Measurements from ENCODE around the gene ZNF726.
"Not testable (repeated sequence)": the region's sequence is repeated elsewhere in the genome, so short reads cannot be mapped to it uniquely, and the experiment has no call there.

The ZNF726 gene

DNA sequence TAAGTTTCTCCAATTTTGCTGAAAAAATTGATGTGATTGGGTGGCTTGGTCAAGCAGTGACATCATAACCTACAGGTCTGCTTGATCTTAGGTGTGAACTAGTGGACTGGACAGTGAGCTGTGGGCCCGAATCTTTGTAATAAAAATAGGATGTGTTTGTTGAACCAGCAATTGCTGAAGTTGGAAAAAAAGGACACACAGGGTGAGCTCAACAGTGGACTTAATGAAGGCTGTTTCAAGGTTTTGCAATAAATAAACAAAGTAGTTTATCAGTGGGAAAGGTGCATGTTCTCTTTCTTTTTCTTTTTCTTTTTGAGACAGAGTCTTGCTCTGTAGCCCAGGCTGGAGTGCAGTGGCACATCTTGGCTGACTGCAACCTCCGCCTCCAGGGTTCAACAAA is 30.3 kb upstream of the ZNF726 start:
- no peak for DNase-seq (ENCODE audit: low spot score)
- TF ChIP-seq, protein P1, sequence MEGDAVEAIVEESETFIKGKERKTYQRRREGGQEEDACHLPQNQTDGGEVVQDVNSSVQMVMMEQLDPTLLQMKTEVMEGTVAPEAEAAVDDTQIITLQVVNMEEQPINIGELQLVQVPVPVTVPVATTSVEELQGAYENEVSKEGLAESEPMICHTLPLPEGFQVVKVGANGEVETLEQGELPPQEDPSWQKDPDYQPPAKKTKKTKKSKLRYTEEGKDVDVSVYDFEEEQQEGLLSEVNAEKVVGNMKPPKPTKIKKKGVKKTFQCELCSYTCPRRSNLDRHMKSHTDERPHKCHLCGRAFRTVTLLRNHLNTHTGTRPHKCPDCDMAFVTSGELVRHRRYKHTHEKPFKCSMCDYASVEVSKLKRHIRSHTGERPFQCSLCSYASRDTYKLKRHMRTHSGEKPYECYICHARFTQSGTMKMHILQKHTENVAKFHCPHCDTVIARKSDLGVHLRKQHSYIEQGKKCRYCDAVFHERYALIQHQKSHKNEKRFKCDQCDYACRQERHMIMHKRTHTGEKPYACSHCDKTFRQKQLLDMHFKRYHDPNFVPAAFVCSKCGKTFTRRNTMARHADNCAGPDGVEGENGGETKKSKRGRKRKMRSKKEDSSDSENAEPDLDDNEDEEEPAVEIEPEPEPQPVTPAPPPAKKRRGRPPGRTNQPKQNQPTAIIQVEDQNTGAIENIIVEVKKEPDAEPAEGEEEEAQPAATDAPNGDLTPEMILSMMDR (IDR thresholded peaks at IDR 0.05; ENCODE audit: borderline replicate concordance, control extremely low read depth, extremely low read depth, insufficient read depth, missing control alignments) = no peak
- in situ Hi-C loops (cut with MboI; ENCODE audit: low sequenced_read_pairs, unreplicated experiment) = no loop called here

DNA sequence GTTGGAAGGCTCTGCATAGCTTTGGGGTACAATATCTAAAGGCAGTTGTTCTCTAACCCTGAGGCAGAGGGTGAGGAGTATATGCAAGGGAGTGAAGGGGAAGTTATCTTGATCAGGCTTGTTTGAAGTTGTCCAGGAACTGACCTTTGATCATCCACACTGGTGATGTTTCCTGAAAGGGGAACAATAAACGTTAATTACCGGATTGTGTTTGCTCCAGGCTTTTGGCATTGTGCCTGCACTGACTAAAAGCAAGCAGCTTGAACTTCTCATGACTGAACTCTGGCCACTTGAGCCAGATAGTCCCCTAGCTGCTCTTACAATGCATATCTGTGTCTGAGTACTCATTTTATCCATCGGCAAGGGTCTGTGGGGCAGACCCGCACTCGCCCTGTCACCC is 27.0 kb upstream of the ZNF726 start:
- DNase-seq (ENCODE audit: low spot score) = no peak
- TF ChIP-seq, protein P1 (IDR thresholded peaks at IDR 0.05; ENCODE audit: borderline replicate concordance, control extremely low read depth, extremely low read depth, insufficient read depth, missing control alignments) = no peak
- in situ Hi-C loops (cut with MboI; ENCODE audit: low sequenced_read_pairs, unreplicated experiment) = no loop called here

DNA sequence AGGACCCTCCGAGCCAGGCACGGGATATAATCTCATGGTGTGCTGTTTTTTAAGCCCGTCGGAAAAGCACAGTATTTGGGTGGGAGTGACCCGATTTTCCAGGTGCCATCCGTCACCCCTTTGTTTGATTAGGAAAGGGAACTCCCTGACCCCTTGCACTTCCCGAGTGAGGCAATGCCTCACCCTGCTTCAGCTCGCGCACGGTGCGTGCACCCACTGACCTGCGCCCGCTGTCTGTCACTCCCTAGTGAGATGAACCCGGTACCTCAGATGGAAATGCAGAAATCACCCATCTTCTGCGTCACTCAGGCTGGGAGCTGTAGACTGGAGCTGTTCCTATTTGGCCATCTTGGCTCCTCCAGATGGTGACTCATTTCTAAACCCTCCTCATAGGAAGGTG is 18.6 kb upstream of the ZNF726 start:
- DNase-seq (ENCODE audit: low spot score); in situ Hi-C loops (cut with MboI; ENCODE audit: low sequenced_read_pairs, unreplicated experiment): not testable (repeated sequence)

DNA sequence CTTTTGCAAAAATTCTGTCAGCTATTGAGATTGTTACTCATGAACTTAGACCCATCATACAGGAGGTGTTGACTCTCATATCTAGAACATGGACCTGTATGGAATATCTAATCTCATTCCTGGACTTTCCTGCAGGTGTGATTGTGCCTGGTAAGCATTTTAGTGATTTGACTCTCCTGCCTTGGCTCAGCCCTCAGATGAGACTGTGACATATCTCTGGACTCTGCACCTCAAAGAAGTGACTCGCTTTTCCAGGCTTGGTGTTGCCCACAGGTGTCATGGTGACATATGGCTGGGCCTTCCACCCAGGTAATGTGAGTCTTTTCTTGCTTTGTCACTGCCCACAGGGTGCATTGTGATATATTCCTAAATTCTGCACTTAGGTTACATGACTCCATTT is 17.8 kb upstream of the ZNF726 start:
- TF ChIP-seq, protein P1 (IDR thresholded peaks at IDR 0.05; ENCODE audit: borderline replicate concordance, control extremely low read depth, extremely low read depth, insufficient read depth, missing control alignments) = no peak
- in situ Hi-C loops (cut with MboI; ENCODE audit: low sequenced_read_pairs, unreplicated experiment) = no loop called here
- no peak for DNase-seq (ENCODE audit: low spot score)

DNA sequence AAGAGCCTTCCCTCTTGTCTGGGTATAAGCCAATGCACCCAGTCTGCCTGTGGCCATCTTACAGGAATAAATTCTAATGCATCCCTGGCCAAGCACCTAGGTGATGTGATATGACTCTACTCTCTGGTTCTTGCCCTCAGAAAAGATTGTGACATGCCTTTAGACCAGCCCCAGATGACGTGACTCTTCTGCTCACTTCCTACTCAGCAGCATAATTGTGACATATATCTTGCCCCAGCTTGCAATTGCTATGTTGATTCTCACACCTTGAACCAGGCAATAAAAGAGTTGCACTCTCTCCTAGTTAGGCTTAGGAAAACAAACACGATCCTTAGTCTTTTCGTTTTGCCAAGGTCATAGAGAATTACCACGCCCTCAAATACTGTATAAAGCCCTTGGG is 13.3 kb upstream of the ZNF726 start:
- TF ChIP-seq, protein P1 (IDR thresholded peaks at IDR 0.05; ENCODE audit: borderline replicate concordance, control extremely low read depth, extremely low read depth, insufficient read depth, missing control alignments) = no peak
- in situ Hi-C loops (cut with MboI; ENCODE audit: low sequenced_read_pairs, unreplicated experiment) = no loop called here
- no peak for DNase-seq (ENCODE audit: low spot score)

DNA sequence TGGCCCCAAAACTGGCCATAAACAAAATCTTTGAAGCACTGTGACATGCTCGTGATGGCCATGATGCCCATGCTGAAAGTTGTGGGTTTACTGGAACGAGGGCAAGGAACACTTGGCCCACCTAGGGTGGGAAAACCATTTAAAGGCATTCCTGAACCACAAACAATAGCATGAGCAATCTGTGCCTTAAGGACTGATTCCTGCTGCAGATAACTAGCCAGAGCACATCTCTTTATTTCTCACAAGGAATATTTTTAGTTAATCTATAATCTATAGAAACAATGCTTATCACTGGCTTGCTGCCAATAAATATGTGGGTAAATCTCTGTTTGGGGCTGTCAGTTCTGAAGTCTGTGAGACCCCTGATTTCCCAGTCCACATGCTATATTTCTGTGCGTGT is 10.3 kb upstream of the ZNF726 start:
- in situ Hi-C loops (cut with MboI; ENCODE audit: low sequenced_read_pairs, unreplicated experiment) = no loop called here
- DNase-seq (ENCODE audit: low spot score) = no peak
- TF ChIP-seq, protein P1 (IDR thresholded peaks at IDR 0.05; ENCODE audit: borderline replicate concordance, control extremely low read depth, extremely low read depth, insufficient read depth, missing control alignments) = no peak

DNA sequence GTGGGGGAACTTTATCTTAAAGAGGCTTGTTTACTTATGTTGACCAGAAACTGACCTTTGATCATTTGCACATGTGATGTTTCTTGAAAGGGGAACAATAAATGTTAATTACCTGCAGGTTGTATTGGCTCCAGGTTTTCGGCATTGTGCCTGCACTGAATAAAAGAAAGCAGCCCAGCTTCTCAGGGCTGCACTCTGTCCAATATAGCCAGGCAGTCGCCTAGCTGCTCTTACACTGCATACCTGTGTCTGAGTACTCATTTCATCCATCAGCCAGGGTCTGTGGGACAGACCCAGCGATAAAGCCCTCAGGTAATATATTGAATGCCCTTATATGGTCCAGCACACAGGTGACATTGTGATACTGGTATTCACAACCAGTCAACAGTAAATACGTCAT is 8.9 kb upstream of the ZNF726 start:
- in situ Hi-C loops (cut with MboI; ENCODE audit: low sequenced_read_pairs, unreplicated experiment) = no loop called here
- no peak for DNase-seq (ENCODE audit: low spot score)
- TF ChIP-seq, protein P1 (IDR thresholded peaks at IDR 0.05; ENCODE audit: borderline replicate concordance, control extremely low read depth, extremely low read depth, insufficient read depth, missing control alignments) = no peak
